Endodermal cell (in vitro differentiated cells): ENCODE measurements around the gene DAPK2. TPM values are rescaled to one million over a fixed set of nuclear protein-coding genes. Genes with fewer than 3 reads are reported as not detected.

Source experiments
- DNase-seq: peaks from one replicate; pipeline ENCODE4 v3.0.0-alpha.2; 2017
- H3K27ac ChIP-seq: 2 replicates; pipeline ENCODE4 v1.5.1; 2013; ENCODE audit warnings: mild to moderate bottlenecking, low read depth, low read length, moderate library complexity
- H3K27me3 ChIP-seq: 2 replicates; pipeline ENCODE4 v1.6.1; 2013; ENCODE audit warnings: mild to moderate bottlenecking, low read length, moderate library complexity; ENCODE audit not compliant: insufficient read depth, control insufficient read depth, poor library complexity, severe bottlenecking
- H3K36me3 ChIP-seq: 2 replicates; pipeline ENCODE4 v1.7.0; 2013; ENCODE audit warnings: mild to moderate bottlenecking, low read length, moderate library complexity; ENCODE audit not compliant: control insufficient read depth, insufficient read depth
- H3K4me1 ChIP-seq: one replicate; pipeline ENCODE4 v1.7.0; 2013; ENCODE audit warnings: low read length; ENCODE audit not compliant: control insufficient read depth, insufficient read depth
- H3K4me3 ChIP-seq: 2 replicates; pipeline ENCODE4 v1.5.1; 2013; ENCODE audit warnings: mild to moderate bottlenecking, low read length, moderate library complexity
- H3K9ac ChIP-seq: 2 replicates; pipeline ENCODE4 v1.6.1; 2013; ENCODE audit warnings: mild to moderate bottlenecking, low read length, moderate library complexity; ENCODE audit not compliant: poor library complexity, severe bottlenecking; ENCODE audit errors: extremely low read depth
- H3K9me3 ChIP-seq: 2 replicates; pipeline ENCODE4 v1.6.1; 2013; ENCODE audit warnings: mild to moderate bottlenecking, low read length, moderate library complexity; ENCODE audit not compliant: control insufficient read depth
- H3K27ac Mint-ChIP-seq: 2 replicates; pipeline ENCODE4 v1.8.0; 2020; ENCODE audit warnings: mixed read lengths
- H3K27me3 Mint-ChIP-seq: 2 replicates; pipeline ENCODE4 v1.8.0; 2021; ENCODE audit warnings: mild to moderate bottlenecking, mixed read lengths; ENCODE audit not compliant: insufficient read depth
- H3K36me3 Mint-ChIP-seq: 2 replicates; pipeline ENCODE4 v1.8.0; 2020; ENCODE audit warnings: low read depth, mixed read lengths
- H3K4me1 Mint-ChIP-seq: 2 replicates; pipeline ENCODE4 v1.8.0; 2020; ENCODE audit warnings: mixed read lengths
- H3K4me3 Mint-ChIP-seq: 2 replicates; pipeline ENCODE4 v1.8.0; 2020; ENCODE audit warnings: mild to moderate bottlenecking, moderate library complexity, mixed read lengths
- H3K9me3 Mint-ChIP-seq: 2 replicates; pipeline ENCODE4 v1.8.0; 2020; ENCODE audit warnings: mild to moderate bottlenecking, mixed read lengths
- WGBS, 2 experiments: methylation state at CpG; one replicate each; pipeline versions ENCODE4 v1.1.5 to v1.1.7; 2013; ENCODE audit warnings: missing lambda C conversion rate in 2 of 2, mixed read lengths in 1 of 2; ENCODE audit not compliant: insufficient coverage in 1 of 2, insufficient read length in 1 of 2; 5-methylcytosine and 5-hydroxymethylcytosine counted together
- total RNA-seq, 2 donors: library from RNA; stranded (reverse); fragmentation: NEBNext Ultra II Directional in 1 of 2; extraction: Animal tissue kit (Norgen Biotek cat#: 25700) in 1 of 2; gene quantifications; 2 replicates in 1 of 2; 3 replicates in 1 of 2; pipeline ENCODE4 v1.2.1, GENCODE V29; 2021
- TF ChIP-seq, protein P1 (sequence below): fragments of 200-600 bp; sonication (generic); conservative IDR thresholded peaks from 2 replicates; pipeline ENCODE4 v1.5.0; 2021; ENCODE audit warnings: antibody characterized with exemption, mild to moderate bottlenecking

The DAPK2 gene
- total RNA-seq, 2 donors from 2014 or later, result 2.4 to 2.6 TPM

DNA sequence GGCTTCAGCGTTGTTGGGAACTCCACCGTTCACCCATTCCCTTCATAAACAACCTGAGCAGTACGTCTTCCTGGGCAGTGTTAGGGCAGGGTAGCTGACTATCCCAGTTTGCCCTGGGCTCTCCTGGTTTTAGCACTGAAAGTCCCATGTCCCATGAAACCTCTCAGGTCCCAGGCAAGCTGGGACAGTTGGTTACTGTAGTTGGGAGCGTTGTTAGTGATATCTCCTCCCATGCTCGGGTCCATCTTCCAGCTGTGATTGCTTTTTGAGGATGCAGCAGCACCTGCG is 151.7 kb downstream of the DAPK2 start:
- Histone ChIP-seq H3K4me1 (no peaks in the 10 kb centered on the region), H3K9me3 (no peaks in the 10 kb centered on the region), H3K4me3 (no peak overlapping the region), H3K9ac (no peak overlapping the region), H3K36me3 (no peaks in the 10 kb centered on the region), H3K27ac (no peak overlapping the region), H3K27me3 (no peaks in the 10 kb centered on the region)
- Mint-ChIP-seq H3K27me3 (peaks cover 2% of the 10 kb centered on the region), H3K9me3 (no peaks in the 10 kb centered on the region), H3K36me3 (no peaks in the 10 kb centered on the region), H3K27ac (no peak overlapping the region), H3K4me3 (no peak overlapping the region), H3K4me1 (peaks cover 16% of the 10 kb centered on the region)
- 93 to 100% methylated on average over 2 to 6 of the region's 6 CpGs for WGBS, 2 experiments
- no peak for DNase-seq
- TF ChIP-seq, protein P1, sequence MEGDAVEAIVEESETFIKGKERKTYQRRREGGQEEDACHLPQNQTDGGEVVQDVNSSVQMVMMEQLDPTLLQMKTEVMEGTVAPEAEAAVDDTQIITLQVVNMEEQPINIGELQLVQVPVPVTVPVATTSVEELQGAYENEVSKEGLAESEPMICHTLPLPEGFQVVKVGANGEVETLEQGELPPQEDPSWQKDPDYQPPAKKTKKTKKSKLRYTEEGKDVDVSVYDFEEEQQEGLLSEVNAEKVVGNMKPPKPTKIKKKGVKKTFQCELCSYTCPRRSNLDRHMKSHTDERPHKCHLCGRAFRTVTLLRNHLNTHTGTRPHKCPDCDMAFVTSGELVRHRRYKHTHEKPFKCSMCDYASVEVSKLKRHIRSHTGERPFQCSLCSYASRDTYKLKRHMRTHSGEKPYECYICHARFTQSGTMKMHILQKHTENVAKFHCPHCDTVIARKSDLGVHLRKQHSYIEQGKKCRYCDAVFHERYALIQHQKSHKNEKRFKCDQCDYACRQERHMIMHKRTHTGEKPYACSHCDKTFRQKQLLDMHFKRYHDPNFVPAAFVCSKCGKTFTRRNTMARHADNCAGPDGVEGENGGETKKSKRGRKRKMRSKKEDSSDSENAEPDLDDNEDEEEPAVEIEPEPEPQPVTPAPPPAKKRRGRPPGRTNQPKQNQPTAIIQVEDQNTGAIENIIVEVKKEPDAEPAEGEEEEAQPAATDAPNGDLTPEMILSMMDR, result no peak

GRCh38 chr15:63893866-63894661 is 152.2 kb downstream of the DAPK2 start:
- Histone ChIP-seq H3K4me1 (no peaks in the 10 kb centered on the region), H3K27me3 (no peaks in the 10 kb centered on the region), H3K4me3 (no peak overlapping the region), H3K9ac (no peak overlapping the region), H3K36me3 (no peaks in the 10 kb centered on the region), H3K27ac (no peak overlapping the region), H3K9me3 (no peaks in the 10 kb centered on the region)
- H3K27me3 Mint-ChIP-seq, result peaks cover 7% of the 10 kb centered on the region
- WGBS, 2 experiments, result 91 to 92% methylated on average over 12 of the region's 12 CpGs
- no peak overlapping the region for H3K27ac Mint-ChIP-seq
- H3K36me3 Mint-ChIP-seq, result no peaks in the 10 kb centered on the region
- TF ChIP-seq, protein P1, result no peak
- no peak overlapping the region for H3K4me3 Mint-ChIP-seq
- no peak for DNase-seq
- H3K4me1 Mint-ChIP-seq, result peaks cover 16% of the 10 kb centered on the region
- no peaks in the 10 kb centered on the region for H3K9me3 Mint-ChIP-seq

GRCh38 chr15:63892794-63893441 is 153.4 kb downstream of the DAPK2 start:
- 94 to 97% methylated on average over 11 of the region's 11 CpGs for WGBS, 2 experiments
- Histone ChIP-seq H3K4me3 (no peak overlapping the region), H3K4me1 (no peaks in the 10 kb centered on the region), H3K9me3 (no peaks in the 10 kb centered on the region), H3K27me3 (peaks cover 11% of the 10 kb centered on the region), H3K27ac (no peak overlapping the region), H3K36me3 (no peaks in the 10 kb centered on the region), H3K9ac (no peak overlapping the region)
- Mint-ChIP-seq H3K4me3 (no peak overlapping the region), H3K27me3 (peaks cover 18% of the 10 kb centered on the region), H3K27ac (no peak overlapping the region), H3K9me3 (no peaks in the 10 kb centered on the region), H3K36me3 (no peaks in the 10 kb centered on the region), H3K4me1 (peaks cover 16% of the 10 kb centered on the region)
- DNase-seq, result no peak
- TF ChIP-seq, protein P1, result no peak
